Activated CD8-positive, alpha-beta memory T cell treated with anti-CD3 and anti-CD28 coated beads, Interleukin-2, amount 10 ng/mL, durations not matched to agents 7 days and 5 days (primary cell): Measurements from ENCODE around the gene GAREM2. TPM values are rescaled to one million over a fixed set of nuclear protein-coding genes. Genes with fewer than 3 reads are reported as not detected.

ENCODE experiments used
- ATAC-seq: fragments of 150-1000 bp; cut with Tn5 transposase; one replicate; pipeline ENCODE4 v1.10.0; 2021; ENCODE audit warnings: moderate library complexity
- CTCF ChIA-PET: fragments of 350-600 bp; sonication (Branson Sonifier 250); formaldehyde crosslinking; loops from one replicate; lab custom pipeline; 2021; ENCODE audit warnings: antibody characterized with exemption; lab: Charles Lee
- DNase-seq: peaks from one replicate; pipeline ENCODE4 v3.0.0-alpha.2; 2020
- H3K27ac Mint-ChIP-seq: one replicate; pipeline ENCODE4 v1.8.0; 2021; ENCODE audit warnings: mild to moderate bottlenecking, mixed read lengths
- H3K27me3 Mint-ChIP-seq: one replicate; pipeline ENCODE4 v1.8.0; 2021; ENCODE audit warnings: mixed read lengths
- H3K36me3 Mint-ChIP-seq: one replicate; pipeline ENCODE4 v1.8.0; 2021; ENCODE audit warnings: mild to moderate bottlenecking, mixed read lengths
- H3K4me1 Mint-ChIP-seq: one replicate; pipeline ENCODE4 v1.8.0; 2021; ENCODE audit warnings: mixed read lengths
- H3K4me3 Mint-ChIP-seq: one replicate; pipeline ENCODE4 v1.8.0; 2021; ENCODE audit warnings: mild to moderate bottlenecking, moderate library complexity, mixed read lengths
- H3K9me3 Mint-ChIP-seq: one replicate; pipeline ENCODE4 v1.8.0; 2022; ENCODE audit warnings: low read depth, mixed read lengths
- total RNA-seq, 2 experiments: library from RNA; stranded (reverse); gene quantifications; one replicate each; pipeline ENCODE4 v1.2.3, GENCODE V29; 2021

Gene GAREM2
- total RNA-seq, 2 experiments from 2014 or later: 2.5 to 4.5 TPM

GRCh38 chr2:26184555-26185303, 11.8 kb downstream of the GAREM2 start:
- Mint-ChIP-seq H3K36me3 (no peaks in the 10 kb centered on the region), H3K4me3 (peak overlapping the region; percentile 69), H3K9me3 (no peaks in the 10 kb centered on the region), H3K27ac (peak overlapping the region; percentile 31), H3K4me1 (peaks cover 19% of the 10 kb centered on the region), H3K27me3 (peaks cover 17% of the 10 kb centered on the region)
- CTCF ChIA-PET: interaction anchor here (0.7 to 2.3 kb wide), 35 partner anchors 10 to 577 kb away, joined by 3 to 17 read pairs (median 4); partner anchors contain the start of genes ADGRF3, GAREM2, HADHA and HADHB
- ATAC-seq (peak; percentile 99), DNase-seq (peak; percentile 89)

GRCh38 chr2:26185304-26185928, 12.5 kb downstream of the GAREM2 start:
- ATAC-seq: no peak
- Mint-ChIP-seq H3K9me3 (no peaks in the 10 kb centered on the region), H3K4me3 (peak overlapping the region; percentile 69), H3K27me3 (peaks cover 12% of the 10 kb centered on the region), H3K36me3 (no peaks in the 10 kb centered on the region), H3K4me1 (peaks cover 17% of the 10 kb centered on the region), H3K27ac (peak overlapping the region; percentile 31)
- no peak for DNase-seq
- CTCF ChIA-PET: interaction anchor here (0.7 to 2.3 kb wide), 30 partner anchors 10 to 578 kb away, joined by 3 to 17 read pairs (median 4); partner anchors contain the start of genes ADGRF3, GAREM2, HADHA and HADHB

GRCh38 chr2:26185954-26186770, 13.3 kb downstream of the GAREM2 start:
- H3K4me3 Mint-ChIP-seq: peak overlapping the region; percentile 69
- H3K27ac Mint-ChIP-seq: no peak overlapping the region
- CTCF ChIA-PET: interaction anchor here (1.1 to 2.3 kb wide), 5 partner anchors 58 to 317 kb away, joined by 3 to 17 read pairs (median 4); partner anchors contain the start of genes ADGRF3, HADHA, HADHB and SELENOI
- H3K4me1 Mint-ChIP-seq: peaks cover 17% of the 10 kb centered on the region
- H3K9me3 Mint-ChIP-seq: no peaks in the 10 kb centered on the region
- no peak for DNase-seq
- H3K27me3 Mint-ChIP-seq: peaks cover 7% of the 10 kb centered on the region
- peaks cover 3% of the 10 kb centered on the region for H3K36me3 Mint-ChIP-seq
- no peak for ATAC-seq

DNA sequence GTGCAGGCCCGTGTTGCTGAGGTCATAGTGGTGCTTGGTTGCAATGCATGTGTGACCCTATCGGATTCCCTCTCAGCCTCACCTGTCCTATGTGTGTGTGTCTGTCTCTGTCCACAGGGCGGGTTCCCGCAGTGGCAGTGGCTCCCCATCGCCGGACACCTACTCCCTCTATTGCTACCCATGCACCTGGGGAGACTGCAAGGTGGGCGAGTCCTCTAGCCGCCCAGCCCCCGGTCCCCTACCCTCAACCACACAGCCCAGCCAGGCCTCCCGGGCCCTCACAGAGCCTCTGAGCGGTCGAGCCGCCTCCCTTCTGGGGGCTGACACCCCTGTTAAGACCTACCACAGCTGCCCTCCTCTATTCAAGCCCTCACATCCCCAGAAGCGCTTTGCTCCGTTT, 14.2 kb downstream of the GAREM2 start:
- Mint-ChIP-seq H3K27me3 (peaks cover 3% of the 10 kb centered on the region), H3K9me3 (no peaks in the 10 kb centered on the region), H3K4me3 (no peak overlapping the region), H3K4me1 (peaks cover 17% of the 10 kb centered on the region), H3K36me3 (peaks cover 7% of the 10 kb centered on the region), H3K27ac (no peak overlapping the region)
- no peak for ATAC-seq
- CTCF ChIA-PET: no interaction called here
- no peak for DNase-seq

DNA sequence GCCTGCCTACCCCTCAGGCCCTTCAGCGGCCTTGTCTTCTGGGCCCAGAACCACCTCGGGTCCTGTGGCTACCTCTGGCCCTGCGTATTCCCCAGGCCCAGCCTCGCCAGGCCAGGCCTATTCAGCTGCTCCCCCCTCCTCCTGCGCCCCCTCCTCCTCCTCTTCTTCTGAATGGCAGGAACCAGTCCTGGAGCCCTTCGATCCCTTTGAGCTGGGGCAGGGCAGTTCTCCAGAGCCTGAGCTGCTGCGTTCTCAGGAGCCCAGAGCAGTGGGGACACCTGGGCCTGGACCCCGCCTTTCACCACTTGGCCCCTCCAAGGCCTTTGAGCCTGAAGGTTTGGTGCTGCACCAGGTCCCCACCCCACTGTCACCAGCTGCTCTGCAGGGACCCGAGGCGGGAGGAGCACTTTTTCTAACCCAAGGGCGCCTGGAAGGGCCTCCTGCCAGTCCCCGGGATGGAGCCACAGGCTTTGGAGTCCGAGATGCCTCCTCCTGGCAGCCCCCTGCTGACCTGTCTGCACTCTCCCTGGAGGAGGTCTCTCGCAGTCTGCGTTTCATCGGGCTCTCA, 14.7 kb downstream of the GAREM2 start:
- ATAC-seq (no peak), DNase-seq (no peak)
- H3K36me3 Mint-ChIP-seq: peaks cover 7% of the 10 kb centered on the region
- H3K4me3 Mint-ChIP-seq: no peak overlapping the region
- H3K4me1 Mint-ChIP-seq: peaks cover 17% of the 10 kb centered on the region
- no peaks in the 10 kb centered on the region for H3K27me3 Mint-ChIP-seq
- H3K27ac Mint-ChIP-seq: no peak overlapping the region
- H3K9me3 Mint-ChIP-seq: no peaks in the 10 kb centered on the region
- CTCF ChIA-PET: no interaction called here

DNA sequence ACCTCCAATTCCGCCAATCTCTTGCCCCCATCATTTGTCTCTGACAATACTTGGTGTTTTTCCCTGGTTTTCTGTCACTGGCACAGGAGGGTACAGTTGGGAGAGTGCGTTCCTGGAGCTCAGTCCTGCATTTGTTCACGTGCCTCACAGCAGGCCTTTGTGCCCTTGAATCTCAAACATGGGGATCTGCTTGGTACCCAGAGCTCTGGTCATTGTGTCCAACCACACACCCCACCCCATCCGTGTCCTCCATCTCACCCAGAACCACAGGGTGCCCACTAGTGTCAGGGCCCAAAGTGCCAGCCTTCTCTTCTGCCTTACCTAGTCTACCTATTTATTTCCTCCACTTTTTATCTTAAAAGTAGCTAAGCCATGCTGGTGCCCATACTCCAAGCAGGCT, 16.2 kb downstream of the GAREM2 start:
- ATAC-seq: no peak
- Mint-ChIP-seq H3K4me3 (no peak overlapping the region), H3K4me1 (peaks cover 14% of the 10 kb centered on the region), H3K27ac (no peak overlapping the region), H3K27me3 (no peaks in the 10 kb centered on the region), H3K36me3 (peaks cover 10% of the 10 kb centered on the region), H3K9me3 (no peaks in the 10 kb centered on the region)
- DNase-seq: no peak
- CTCF ChIA-PET: no interaction called here

DNA sequence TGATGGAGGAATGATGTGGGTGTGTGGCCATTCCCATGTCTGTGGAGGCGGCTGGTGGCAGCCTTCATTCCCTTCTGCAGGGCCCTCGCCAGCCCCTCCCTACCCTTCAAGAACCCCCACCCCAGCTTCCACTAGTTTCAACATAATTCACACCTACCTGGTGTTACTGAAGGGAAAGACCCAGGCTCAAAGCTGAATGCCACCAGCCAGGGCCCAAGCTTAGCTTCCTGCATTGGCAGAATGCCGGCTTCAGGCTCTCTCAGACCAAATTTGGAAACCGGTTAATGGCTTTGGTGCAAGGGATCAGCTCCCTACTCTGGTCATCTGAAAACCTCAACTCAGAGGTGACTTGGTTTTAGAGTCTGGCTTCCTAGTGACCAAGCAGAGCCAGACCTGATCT, 16.9 kb downstream of the GAREM2 start:
- Mint-ChIP-seq H3K27me3 (no peaks in the 10 kb centered on the region), H3K36me3 (peaks cover 17% of the 10 kb centered on the region)
- ATAC-seq: no peak

DNA sequence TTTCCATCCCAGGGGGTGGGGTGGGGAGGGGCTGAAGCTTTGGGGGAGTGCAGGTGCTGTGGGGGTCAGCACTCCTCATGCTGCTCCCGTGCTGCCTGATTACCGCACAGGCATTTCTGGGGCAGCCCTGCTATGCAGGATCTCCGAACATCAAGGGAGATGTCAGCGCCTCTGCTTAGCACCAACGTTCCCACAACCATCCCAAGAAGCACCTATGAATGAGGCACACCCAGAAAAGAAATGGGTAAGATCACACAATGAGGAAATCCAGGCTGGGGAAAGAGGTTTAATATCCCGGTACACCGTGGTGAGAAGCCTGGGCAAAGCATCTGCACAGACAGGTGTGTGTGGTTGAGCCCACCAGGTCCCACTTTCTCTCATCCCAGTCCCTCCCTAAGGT, 17.5 kb downstream of the GAREM2 start:
- CTCF ChIA-PET: no interaction called here
- Mint-ChIP-seq H3K9me3 (no peaks in the 10 kb centered on the region), H3K36me3 (peaks cover 22% of the 10 kb centered on the region), H3K27ac (no peak overlapping the region), H3K4me3 (no peak overlapping the region), H3K27me3 (no peaks in the 10 kb centered on the region), H3K4me1 (peaks cover 11% of the 10 kb centered on the region)
- DNase-seq (no peak), ATAC-seq (no peak)

More for the DNA sequence above, 16.9 kb downstream of the GAREM2 start:
- Mint-ChIP-seq H3K27ac (no peak overlapping the region), H3K4me3 (no peak overlapping the region), H3K4me1 (peaks cover 14% of the 10 kb centered on the region), H3K9me3 (no peaks in the 10 kb centered on the region)
- CTCF ChIA-PET: no interaction called here
- no peak for DNase-seq

GRCh38 chr2:26191316-26192159, 18.6 kb downstream of the GAREM2 start:
- no peak for ATAC-seq
- CTCF ChIA-PET: no interaction called here
- no peak overlapping the region for H3K4me3 Mint-ChIP-seq
- DNase-seq: no peak
- no peaks in the 10 kb centered on the region for H3K9me3 Mint-ChIP-seq
- H3K27me3 Mint-ChIP-seq: no peaks in the 10 kb centered on the region
- H3K36me3 Mint-ChIP-seq: peaks cover 24% of the 10 kb centered on the region
- H3K27ac Mint-ChIP-seq: no peak overlapping the region
- peaks cover 8% of the 10 kb centered on the region for H3K4me1 Mint-ChIP-seq

GRCh38 chr2:26193578-26194231, 20.8 kb downstream of the GAREM2 start:
- no peak for DNase-seq
- Mint-ChIP-seq H3K4me3 (no peak overlapping the region), H3K27ac (no peak overlapping the region), H3K4me1 (no peaks in the 10 kb centered on the region), H3K27me3 (no peaks in the 10 kb centered on the region), H3K36me3 (peaks cover 39% of the 10 kb centered on the region), H3K9me3 (no peaks in the 10 kb centered on the region)
- no peak for ATAC-seq
- CTCF ChIA-PET: no interaction called here

DNA sequence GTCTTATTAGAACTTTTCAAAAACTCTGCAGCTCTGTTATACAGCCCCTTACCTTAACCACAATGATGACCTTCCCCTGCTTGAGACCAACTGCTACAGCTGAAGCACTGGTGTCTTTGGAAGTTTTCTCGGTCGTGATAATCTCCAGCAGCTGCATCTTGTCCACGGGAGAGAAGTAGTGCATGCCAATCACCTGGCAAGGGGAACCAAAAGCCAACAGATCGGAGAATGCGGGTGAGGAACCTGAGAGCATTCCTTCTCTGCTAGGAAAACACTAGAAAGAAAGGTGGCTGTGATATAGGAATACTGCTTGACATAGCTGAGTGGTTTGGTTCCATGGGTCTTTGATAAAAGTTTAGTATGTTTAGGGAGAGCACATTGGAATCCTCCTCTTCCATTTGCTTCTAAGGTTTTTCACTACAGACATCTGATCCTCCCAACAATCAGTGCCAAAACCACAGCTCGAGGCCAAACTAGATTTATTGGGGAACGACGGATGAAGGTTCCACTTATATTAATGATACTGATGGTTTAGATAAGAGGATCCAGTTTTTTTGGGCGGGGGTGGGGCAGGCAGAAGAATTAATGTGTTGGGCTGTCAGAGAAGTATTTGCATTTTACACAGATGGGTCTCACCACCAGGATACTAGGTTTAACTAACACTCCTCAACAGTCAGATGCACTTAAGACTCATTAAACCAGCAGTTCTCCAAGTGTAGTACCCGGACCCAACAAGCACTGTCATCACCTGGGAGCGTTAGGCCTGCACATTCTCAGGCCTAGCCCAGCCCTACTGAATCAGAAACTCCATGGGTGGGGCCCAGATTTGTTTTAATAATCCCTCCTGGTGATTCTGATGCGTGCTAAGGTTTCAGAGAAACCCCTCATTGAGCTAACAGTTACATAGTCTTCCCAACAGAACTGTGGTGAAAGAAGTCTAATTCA, 22.4 kb downstream of the GAREM2 start:
- H3K27me3 Mint-ChIP-seq: no peaks in the 10 kb centered on the region
- H3K9me3 Mint-ChIP-seq: no peaks in the 10 kb centered on the region
- CTCF ChIA-PET: interaction anchor here (0.8 to 1.1 kb wide), 2 partner anchors 11 to 126 kb away, joined by 3 read pairs; no protein-coding TSS in a partner anchor
- DNase-seq (no peak), ATAC-seq (no peak)
- no peak overlapping the region for H3K4me3 Mint-ChIP-seq
- peaks cover 47% of the 10 kb centered on the region for H3K36me3 Mint-ChIP-seq
- no peak overlapping the region for H3K27ac Mint-ChIP-seq
- no peaks in the 10 kb centered on the region for H3K4me1 Mint-ChIP-seq
